ENCODE data around the gene LAMB3.

Gene LAMB3

DNA sequence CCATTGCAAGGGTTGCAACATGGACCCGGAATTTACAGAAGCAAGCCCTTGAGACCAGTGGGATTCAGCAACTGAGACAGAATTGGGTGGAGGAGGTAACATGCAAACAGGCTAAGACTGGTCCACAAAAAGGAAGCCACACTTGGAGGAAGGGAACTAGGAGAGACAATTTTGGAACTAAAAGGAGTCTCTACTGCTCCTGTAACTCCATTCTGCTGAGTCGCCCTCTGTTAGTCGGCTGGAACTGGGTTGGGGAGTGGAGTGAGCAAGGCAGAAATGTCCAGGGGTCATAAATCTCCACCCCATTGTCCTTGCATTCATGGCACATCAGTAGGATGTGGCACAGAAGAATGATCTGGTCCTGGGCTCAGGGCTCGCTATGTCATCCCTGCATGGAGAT, 5.1 kb downstream of the LAMB3 start:
- TF ChIP-seq, protein P1, sequence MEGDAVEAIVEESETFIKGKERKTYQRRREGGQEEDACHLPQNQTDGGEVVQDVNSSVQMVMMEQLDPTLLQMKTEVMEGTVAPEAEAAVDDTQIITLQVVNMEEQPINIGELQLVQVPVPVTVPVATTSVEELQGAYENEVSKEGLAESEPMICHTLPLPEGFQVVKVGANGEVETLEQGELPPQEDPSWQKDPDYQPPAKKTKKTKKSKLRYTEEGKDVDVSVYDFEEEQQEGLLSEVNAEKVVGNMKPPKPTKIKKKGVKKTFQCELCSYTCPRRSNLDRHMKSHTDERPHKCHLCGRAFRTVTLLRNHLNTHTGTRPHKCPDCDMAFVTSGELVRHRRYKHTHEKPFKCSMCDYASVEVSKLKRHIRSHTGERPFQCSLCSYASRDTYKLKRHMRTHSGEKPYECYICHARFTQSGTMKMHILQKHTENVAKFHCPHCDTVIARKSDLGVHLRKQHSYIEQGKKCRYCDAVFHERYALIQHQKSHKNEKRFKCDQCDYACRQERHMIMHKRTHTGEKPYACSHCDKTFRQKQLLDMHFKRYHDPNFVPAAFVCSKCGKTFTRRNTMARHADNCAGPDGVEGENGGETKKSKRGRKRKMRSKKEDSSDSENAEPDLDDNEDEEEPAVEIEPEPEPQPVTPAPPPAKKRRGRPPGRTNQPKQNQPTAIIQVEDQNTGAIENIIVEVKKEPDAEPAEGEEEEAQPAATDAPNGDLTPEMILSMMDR (IDR thresholded peaks at IDR 0.05; ENCODE audit: low read depth, low read length, missing control alignments) = no peak
- no peak overlapping the region for H3K4me3 ChIP-seq (ENCODE audit: low read depth, low read length)
- DNase-seq (ENCODE audit: low read depth) = no peak

DNA sequence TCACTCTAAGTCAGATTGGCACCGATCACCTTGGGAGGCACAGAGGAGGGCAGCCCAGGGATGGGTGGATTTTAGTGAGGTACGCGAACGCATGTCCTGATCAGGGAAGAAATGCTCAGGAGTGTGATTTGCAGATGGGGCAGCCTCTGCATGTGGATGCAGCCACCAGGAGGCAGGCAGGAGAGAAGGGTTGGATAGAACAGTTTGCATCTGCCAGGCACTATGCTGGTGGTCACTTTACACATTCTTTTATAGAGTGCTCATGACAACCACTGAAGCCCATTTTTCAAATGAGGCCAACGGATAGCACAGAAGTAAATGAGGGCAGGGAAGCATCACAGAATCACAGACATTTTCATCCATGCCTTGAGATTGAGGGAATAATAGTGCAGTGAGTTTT, 5.7 kb downstream of the LAMB3 start:
- TF ChIP-seq, protein P1 (IDR thresholded peaks at IDR 0.05; ENCODE audit: low read depth, low read length, missing control alignments) = peak; percentile 36
- DNase-seq (ENCODE audit: low read depth) = no peak
- no peak overlapping the region for H3K4me3 ChIP-seq (ENCODE audit: low read depth, low read length)

DNA sequence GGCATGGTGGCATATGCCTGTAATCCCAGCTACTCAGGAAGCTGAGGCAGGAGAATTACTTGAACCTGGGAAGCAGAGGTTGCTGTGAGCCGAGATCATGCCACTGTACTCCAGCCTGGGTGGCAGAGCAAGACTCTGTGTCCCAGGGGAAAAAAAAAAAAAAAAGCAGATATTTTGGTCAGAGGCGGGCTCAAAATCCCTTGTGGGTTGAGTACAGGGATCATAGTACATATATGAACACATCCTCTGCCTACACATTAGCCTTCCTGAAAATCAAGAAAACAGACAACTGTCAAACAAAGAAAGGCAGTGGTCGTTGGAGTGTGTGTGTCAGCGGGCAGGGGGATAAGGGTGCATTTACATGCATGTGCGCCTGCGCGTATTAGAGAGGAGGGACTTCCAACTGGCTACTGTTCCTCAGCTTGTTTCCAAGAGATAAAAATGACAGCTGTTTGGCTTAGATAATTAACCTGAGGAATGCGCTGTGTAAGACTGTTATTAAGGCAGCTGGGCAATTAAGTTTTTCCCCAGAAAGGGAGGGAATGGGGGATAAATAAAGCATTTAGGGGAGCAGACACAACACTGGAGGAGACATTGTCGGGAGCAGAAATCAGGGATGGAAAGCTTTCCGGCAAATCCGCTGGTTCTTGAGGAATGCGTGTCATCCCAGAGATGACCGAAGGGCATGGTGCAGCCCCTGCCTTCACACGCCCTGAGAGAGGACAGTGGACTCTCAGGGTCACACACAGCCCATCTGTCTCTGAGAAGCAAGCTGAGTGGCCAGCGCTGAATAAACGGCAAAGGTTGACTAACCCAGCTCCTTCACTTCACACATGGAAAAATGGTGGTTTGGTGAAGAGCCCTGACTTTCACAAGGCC, 6.4 kb downstream of the LAMB3 start:
- no peak overlapping the region for H3K4me3 ChIP-seq (ENCODE audit: low read depth, low read length)
- no peak for DNase-seq (ENCODE audit: low read depth)
- TF ChIP-seq, protein P1 (IDR thresholded peaks at IDR 0.05; ENCODE audit: low read depth, low read length, missing control alignments) = no peak

DNA sequence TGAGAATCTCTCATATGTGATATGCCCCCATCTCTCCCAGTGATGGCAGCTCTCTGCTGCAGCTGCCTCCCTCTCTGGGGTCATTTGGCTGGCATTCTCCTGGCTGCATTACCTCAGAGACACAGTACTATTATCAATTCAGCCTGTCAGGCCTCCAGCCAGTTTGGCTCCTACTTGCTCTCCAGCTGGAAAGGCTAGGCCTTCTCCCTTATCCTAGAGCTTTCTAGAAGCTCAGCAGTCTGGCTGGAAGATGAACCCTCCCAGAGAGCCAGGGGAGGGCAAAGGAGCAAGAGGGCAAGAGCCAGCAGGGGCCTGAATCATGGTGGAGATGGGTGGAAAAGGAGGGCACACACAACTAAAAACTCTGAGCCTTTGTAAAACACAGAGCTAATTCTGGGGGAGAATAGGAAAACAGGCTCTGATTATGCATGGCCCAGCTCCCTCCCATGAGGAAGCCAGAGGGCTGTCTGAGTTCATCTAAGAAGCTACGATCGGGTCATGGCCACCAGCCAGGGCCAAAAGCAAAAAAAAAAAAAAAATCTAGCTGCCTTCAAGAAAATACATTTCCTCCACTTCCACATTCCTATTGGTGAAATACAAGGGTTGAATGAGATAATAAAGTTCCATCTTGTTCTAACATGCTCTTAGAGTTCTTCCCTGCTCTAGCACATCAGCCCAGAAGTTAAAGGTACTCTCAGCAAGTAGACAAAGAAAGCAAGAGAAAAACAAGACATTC, 8.8 kb downstream of the LAMB3 start:
- no peak for DNase-seq (ENCODE audit: low read depth)
- no peak overlapping the region for H3K4me3 ChIP-seq (ENCODE audit: low read depth, low read length)
- TF ChIP-seq, protein P1 (IDR thresholded peaks at IDR 0.05; ENCODE audit: low read depth, low read length, missing control alignments) = no peak

DNA sequence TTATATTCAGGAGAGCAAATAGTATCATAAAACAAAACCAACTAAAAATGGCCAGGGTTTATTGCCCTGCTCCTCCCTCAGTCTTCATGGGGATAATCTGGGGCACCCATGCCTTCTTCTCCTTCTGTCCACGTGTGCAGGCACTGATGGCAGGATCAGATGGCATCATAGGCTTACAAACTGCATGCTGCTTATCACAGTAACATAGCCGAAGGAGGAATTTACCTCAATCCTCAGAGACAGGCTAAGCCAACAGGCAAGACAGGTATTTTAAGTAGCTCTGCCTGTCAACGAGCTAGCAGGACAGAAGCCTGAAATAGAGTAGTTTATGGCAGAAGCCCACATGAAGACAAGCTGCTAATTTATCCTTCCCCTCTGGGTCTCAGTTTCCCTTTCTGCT, 9.4 kb downstream of the LAMB3 start:
- TF ChIP-seq, protein P1 (IDR thresholded peaks at IDR 0.05; ENCODE audit: low read depth, low read length, missing control alignments) = no peak
- no peak overlapping the region for H3K4me3 ChIP-seq (ENCODE audit: low read depth, low read length)
- no peak for DNase-seq (ENCODE audit: low read depth)

DNA sequence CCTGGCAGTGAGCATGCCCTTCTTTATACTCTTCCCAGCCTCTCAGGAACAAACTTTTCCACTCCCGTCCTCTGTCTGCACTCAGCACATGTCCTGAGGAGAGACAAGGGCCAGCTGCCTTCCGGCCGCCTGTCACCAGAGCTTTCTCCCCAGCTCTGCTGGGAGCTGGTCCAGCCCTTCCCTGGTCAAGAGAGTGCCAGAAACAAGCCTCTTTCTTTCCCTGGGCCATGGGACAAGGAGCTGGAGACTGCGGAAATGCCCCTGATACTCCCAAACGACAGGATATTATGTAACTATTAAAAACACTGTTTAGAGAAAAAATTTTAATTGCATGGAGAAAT, 10.4 kb downstream of the LAMB3 start:
- TF ChIP-seq, protein P1 (IDR thresholded peaks at IDR 0.05; ENCODE audit: low read depth, low read length, missing control alignments) = no peak
- no peak for DNase-seq (ENCODE audit: low read depth)
- H3K4me3 ChIP-seq (ENCODE audit: low read depth, low read length) = no peak overlapping the region

All from GM12864 (cell line).